Measurements from ENCODE around the gene LRRC28.

DNA sequence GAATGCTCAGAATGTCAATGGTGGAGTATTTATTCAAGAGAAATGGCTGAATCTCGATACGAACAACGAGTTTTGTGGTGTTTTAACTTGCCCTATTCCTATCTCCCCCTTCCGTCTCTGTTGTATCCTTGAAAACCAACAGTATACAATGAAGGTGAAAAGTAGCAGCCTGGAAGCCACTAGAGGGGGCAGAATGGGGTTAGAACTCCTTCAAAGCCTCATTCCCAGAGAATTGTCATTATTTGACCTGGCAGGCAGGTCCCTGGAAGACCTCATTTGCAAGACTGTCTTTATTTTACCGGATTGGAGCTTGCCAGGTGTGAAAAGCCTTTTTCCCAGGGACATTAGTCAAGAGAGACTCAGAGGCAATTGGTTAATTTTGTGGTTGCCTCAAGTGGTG, 139.4 kb downstream of the LRRC28 start:
- TF ChIP-seq POLR2A (IDR thresholded peaks at IDR 0.05; ENCODE audit: low read depth, low read length) (no peak), TAF1 (IDR thresholded peaks at IDR 0.05; ENCODE audit: low read depth, low read length) (no peak)
